Bronchial epithelial cell (primary cell): ENCODE measurements around the gene ZFP91. TPM values are rescaled to one million over a fixed set of nuclear protein-coding genes. Genes with fewer than 3 reads are reported as not detected.
A peak's percentile ranks its signal among the peaks of the same experiment; 100 is the strongest.

ENCODE experiments used
- DNase-seq: peaks from one replicate; pipeline ENCODE4 v3.0.0-alpha.2; 2010; ENCODE audit warnings: low read depth
- FAIRE-seq: peaks from 2 replicates; lab custom pipeline; 2011; peaks lifted over from hg19 to GRCh38; lab: Jason Lieb, UNC
- H3K27me3 ChIP-seq: 2 replicates; pipeline ENCODE4 v1.5.1; 2011; ENCODE audit warnings: low read length; ENCODE audit not compliant: control insufficient read depth, insufficient read depth
- H3K36me3 ChIP-seq: 2 replicates; pipeline ENCODE4 v1.5.1; 2011; ENCODE audit warnings: low read length; ENCODE audit not compliant: control insufficient read depth, insufficient read depth
- H3K4me3 ChIP-seq: 2 replicates; pipeline ENCODE4 v1.5.1; 2011; ENCODE audit warnings: mild to moderate bottlenecking, low read depth, low read length, control low read depth
- total RNA-seq: library from RNA; depleted of rRNA; stranded (reverse); fragments of >200 nt; gene quantifications from 2 replicates; pipeline ENCODE4 v1.2.1, GENCODE V29; 2014
- TF ChIP-seq, protein P1 (sequence below): IDR thresholded peaks from 2 replicates; pipeline ENCODE4 v1.5.1; 2011; ENCODE audit warnings: mild to moderate bottlenecking, moderate library complexity, low read length, control low read depth, inconsistent platforms; ENCODE audit not compliant: insufficient read depth, severe bottlenecking

The ZFP91 gene
- total RNA-seq, 1 donor from 2014 or later = 49.5 TPM

DNA sequence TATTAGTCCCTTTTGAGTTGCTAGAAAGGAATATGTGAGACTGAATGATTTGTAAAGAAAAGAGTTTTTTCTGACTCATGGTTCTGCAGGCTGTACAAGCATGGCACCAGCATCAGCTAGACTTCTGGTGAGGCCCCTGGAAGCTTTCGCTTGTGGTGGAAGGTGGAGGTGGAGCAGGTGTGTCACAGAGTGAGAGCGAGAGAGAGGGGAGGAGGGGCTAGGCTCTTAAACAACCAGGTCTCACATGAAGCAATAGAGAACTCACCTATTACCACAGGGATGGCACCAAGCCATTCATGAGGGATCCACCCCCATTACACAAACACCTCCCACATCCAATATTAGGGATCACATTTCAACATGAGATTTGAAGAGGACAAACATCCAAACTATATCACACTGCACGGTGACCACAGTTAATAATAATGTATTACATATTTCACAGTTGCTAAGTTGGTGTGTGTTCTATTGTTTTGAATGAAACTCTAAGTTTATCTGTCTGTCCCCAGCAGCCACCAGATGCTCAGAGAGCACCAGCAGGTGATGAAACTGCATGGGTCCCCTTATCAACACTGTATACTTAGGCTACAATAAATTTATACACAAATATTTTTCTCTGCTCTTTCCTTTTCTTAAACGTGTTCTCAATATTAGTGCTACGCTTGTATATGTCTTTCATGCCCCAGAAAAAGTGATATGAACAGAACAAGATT lies 14.1 kb downstream of the ZFP91 start:
- Histone ChIP-seq H3K27me3 (no peaks in the 10 kb centered on the region), H3K4me3 (no peak overlapping the region), H3K36me3 (no peaks in the 10 kb centered on the region)
- DNase-seq = peak; percentile 48
- TF ChIP-seq, protein P1, sequence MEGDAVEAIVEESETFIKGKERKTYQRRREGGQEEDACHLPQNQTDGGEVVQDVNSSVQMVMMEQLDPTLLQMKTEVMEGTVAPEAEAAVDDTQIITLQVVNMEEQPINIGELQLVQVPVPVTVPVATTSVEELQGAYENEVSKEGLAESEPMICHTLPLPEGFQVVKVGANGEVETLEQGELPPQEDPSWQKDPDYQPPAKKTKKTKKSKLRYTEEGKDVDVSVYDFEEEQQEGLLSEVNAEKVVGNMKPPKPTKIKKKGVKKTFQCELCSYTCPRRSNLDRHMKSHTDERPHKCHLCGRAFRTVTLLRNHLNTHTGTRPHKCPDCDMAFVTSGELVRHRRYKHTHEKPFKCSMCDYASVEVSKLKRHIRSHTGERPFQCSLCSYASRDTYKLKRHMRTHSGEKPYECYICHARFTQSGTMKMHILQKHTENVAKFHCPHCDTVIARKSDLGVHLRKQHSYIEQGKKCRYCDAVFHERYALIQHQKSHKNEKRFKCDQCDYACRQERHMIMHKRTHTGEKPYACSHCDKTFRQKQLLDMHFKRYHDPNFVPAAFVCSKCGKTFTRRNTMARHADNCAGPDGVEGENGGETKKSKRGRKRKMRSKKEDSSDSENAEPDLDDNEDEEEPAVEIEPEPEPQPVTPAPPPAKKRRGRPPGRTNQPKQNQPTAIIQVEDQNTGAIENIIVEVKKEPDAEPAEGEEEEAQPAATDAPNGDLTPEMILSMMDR = no peak
- FAIRE-seq = peak; percentile 96

DNA sequence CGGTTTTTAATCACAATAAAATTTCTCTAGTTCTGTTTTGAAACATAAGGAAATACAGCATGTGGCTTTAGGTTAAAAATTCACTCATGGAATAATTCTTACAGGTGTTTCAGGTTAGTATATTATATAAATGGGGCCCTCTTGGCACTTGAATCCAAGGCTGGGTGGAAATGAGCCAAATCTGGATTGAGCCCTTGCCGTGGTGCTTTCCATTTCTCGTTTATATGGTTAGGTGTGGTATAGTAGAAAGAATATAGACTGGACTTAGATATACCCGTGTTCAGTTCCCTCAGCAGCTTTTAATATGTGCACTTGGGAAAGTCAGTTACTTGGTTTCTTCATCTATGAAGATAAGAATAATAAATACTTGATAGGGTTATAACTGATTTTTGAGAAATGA lies 16.0 kb downstream of the ZFP91 start:
- Histone ChIP-seq H3K4me3 (no peak overlapping the region), H3K27me3 (no peaks in the 10 kb centered on the region), H3K36me3 (no peaks in the 10 kb centered on the region)
- no peak for FAIRE-seq
- TF ChIP-seq, protein P1 = no peak
- DNase-seq = no peak

DNA sequence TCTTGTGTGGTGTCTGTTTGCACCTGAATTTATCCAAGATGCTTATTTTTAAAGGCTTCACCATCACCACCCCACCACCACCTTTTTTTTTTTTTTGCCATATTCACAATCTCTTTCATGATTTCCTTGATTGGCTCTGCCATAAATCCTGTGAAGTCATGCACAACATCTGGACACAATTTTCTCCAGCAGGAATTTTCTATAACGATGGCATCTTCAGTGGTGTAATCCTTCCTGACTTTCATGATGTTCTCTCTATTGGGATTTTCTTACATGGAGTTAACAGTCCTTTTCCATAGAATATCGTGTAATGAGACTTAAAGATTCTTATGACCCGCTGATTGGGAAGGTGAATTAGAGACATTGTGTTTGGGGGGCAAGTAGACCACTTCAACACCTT lies 17.8 kb downstream of the ZFP91 start:
- FAIRE-seq = no peak
- no peaks in the 10 kb centered on the region for H3K36me3 ChIP-seq
- no peaks in the 10 kb centered on the region for H3K27me3 ChIP-seq
- TF ChIP-seq, protein P1 = no peak
- no peak for DNase-seq
- no peak overlapping the region for H3K4me3 ChIP-seq

DNA sequence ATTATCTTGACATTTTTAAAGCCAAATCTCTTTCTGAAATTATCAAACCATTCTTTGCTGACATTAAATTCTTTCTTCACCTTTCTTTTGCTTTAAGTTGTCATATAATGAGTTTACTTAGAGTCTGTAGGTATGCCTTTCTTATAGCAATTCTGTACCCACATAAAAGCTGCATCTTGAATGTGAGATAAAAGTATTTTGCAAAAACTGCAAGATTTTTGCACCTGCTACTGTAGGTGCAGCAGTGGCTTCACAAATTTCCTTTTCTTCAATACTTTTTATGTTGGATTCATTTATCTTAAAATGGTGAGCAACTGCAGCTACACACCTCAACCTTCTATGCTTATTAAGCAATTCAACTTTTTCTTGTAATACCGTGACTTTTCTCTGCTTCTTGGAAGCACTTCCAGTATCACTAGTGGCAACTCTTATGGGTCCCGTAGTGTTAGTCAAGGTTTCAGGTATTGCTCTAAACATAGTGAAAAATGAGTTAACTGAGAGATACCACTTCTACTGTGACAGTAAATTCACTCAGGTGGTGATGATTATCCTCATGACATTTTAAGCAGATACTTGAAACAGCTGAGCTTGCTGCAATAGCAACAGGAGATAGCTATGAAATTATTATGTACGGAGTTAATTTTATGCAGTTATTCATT lies 18.8 kb downstream of the ZFP91 start:
- TF ChIP-seq, protein P1 = no peak
- Histone ChIP-seq H3K27me3 (no peaks in the 10 kb centered on the region), H3K4me3 (no peak overlapping the region), H3K36me3 (no peaks in the 10 kb centered on the region)
- DNase-seq = no peak
- no peak for FAIRE-seq

DNA sequence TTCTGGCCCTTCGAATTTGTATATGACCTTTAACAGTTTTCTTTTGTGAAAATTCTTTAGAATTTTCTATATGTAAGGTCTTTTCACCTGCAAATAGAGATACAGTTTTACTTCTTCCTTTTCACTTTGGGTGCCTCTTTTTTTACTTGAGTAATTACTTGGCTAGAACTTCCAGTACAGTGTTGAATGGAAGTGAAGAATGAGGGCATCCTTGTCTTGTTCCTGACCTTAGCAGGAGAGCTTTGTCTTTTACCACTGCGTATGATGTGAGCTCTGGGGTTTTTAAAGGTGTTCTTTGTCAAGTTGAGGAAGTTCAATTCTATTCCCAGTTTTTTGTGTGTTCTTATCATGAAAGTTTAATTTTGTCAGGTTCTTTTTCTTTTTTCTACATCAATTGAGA lies 21.6 kb downstream of the ZFP91 start:
- TF ChIP-seq, protein P1 = no peak
- H3K27me3 ChIP-seq = no peaks in the 10 kb centered on the region
- DNase-seq = no peak
- H3K36me3 ChIP-seq = no peaks in the 10 kb centered on the region
- no peak for FAIRE-seq
- no peak overlapping the region for H3K4me3 ChIP-seq
